ENCODE results near the gene TBC1D22B.
"Not testable (repeated sequence)": the region's sequence is repeated elsewhere in the genome, so short reads cannot be mapped to it uniquely, and the experiment has no call there.

The TBC1D22B gene

DNA sequence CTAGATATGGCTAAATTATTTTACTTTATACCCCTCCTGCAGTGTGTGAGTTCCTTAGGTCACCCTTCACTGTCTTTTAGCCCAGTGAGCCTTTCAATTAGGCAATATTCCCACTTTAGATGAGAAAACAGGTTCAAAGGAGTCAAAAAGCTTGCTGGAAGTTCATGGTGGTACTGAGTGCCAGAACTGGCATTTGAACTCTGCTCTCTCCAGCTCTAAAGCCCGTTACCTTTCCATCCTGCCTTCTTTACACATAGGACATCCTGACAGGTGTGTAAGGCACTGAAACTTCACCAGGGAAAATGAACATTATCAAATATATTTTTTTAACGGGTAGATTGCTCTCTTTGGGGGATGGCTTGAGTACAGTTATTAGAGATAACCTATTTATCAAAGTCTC, 11.5 kb downstream of the TBC1D22B start:
- no peak for DNase-seq

GRCh38 chr6:37272834-37273566, 15.4 kb downstream of the TBC1D22B start:
- DNase-seq: no peak

GRCh38 chr6:37273690-37274089, 16.1 kb downstream of the TBC1D22B start:
- DNase-seq: peak; percentile 19

- no peak for DNase-seq
Observed at GRCh38 chr6:37275350-37275749, 17.8 kb downstream of the TBC1D22B start.

DNA sequence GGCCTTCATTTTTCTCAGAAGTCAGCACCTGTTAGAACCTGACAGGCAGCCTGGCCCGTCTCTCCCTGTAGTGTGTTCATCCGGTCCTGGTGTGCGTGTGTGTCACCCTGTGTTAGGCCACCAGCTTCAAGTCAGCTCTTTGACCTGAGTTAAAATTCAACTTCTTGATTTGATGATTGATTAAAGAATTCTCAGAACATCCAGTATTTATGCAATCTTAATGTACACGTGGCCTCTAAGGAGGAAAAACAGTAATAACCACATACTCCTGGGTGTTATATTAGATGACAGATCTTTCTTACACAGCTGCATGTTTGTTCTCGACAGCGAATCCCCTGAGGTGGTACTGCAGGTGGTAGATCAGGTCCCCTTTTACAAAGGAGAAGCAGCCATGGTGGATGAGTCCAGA, 19.4 kb downstream of the TBC1D22B start:
- peak; percentile 8 for DNase-seq

DNA sequence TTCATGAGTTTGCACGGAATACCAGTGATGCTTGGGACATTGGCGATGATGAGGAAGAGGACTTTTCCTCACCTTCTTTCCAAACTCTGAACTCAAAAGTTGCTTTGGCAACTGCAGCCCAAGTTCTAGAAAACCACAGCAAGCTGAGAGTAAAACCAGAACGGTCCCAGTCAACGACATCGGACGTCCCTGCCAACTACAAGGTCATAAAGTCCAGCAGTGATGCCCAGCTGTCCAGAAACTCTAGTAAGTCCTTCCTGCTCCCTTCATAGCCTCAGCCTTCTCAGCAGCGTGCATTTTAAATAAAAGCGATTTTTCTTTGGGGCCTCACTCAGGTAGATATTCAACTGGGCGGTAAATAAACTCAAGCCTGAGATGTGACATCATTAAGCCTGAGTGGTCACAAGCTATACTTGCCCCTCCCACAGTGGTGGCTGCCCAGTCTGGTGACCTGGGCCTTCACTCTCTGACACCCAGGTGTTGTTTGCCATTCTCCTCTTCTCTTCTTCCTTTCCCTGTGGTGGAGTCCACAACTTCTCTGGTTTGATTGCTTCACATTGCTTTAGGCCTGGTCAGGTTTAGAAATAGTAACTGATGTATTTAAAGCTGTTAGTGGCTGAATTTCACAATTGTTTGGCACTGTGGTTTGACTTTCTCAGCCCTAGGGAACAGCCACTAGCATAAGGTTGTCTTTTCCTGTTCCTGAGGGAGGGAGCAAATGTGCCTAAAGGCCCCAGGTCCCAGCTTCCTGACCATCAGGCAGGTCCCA, 22.0 kb downstream of the TBC1D22B start:
- peak; percentile 95 for DNase-seq

DNA sequence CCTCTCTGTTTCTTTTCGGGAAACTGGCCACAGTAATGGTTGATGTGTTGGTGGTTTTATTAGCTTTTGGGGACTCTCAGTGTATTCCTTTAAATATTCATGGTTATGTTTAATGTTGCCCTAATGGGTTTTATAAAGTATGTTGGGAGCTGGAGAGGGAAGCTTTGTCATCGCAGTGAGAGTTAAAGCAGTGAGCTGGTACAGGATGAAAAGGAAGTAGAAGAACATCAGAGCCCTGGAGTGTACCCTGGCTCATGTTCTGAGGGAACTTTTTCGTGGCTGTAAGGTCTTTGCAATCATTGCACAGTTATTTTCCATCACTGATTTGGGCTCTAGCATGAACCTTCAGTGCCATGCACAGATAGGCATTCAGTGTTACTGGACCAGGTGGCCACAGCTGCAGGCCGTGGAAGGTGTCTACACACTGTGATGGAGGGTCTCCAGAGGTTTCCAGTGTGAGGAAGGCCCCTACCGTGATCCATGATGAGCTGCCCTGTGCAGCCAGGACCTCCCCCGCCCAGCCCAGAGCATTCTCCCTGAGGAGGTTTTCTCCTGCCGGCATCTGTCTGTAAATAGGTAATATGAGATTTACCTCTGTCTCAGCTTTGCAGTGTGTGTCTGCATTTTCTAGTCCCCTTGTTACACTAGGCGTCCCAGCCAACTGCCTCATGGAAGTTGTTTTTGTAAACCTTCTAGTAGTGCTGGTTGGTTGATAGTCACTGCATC, 22.8 kb downstream of the TBC1D22B start:
- peak; percentile 59 for DNase-seq

DNA sequence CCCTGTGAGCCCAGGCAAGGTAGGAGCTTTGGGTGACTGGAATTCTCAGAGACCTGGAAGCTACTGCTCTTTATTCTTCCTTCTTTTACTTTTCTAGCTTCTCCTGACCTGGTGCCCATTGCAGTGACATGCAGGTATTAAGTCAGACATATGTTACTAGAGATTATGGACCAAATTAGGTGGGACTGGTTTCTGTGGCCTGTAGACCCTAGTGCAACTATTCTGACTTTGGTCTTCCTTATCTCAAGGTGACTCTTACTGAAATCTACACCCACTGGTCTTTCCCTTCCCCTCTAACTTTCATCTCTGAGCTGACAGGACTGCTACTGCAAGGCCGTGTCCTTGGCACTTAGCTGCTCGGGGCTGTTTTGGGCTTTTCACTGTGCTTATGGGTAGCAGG, 24.8 kb downstream of the TBC1D22B start:
- no peak for DNase-seq

DNA sequence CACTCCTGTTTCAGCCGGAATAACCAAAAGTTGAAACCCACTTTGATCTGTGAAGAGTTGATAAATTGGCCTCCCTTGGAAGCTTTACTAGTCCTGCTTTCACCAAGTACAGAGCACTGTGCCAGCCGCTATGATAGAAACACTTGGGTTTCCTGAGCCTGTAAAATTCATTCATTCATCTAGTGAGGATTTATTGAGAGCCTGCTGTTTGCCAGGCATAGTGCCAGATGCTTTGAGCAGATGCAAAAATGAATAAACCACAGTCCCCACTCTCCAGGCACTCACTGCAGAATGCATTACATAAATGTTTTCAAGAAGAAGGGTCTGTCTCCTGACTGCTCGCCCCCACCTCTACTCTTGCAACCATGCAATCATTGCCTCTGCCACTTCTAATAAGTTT, 25.7 kb downstream of the TBC1D22B start:
- DNase-seq: no peak

- no peak for DNase-seq
Observed at GRCh38 chr6:37283671-37284151, 26.1 kb downstream of the TBC1D22B start.

GRCh38 chr6:37284781-37285180, 27.2 kb downstream of the TBC1D22B start:
- DNase-seq: no peak

DNA sequence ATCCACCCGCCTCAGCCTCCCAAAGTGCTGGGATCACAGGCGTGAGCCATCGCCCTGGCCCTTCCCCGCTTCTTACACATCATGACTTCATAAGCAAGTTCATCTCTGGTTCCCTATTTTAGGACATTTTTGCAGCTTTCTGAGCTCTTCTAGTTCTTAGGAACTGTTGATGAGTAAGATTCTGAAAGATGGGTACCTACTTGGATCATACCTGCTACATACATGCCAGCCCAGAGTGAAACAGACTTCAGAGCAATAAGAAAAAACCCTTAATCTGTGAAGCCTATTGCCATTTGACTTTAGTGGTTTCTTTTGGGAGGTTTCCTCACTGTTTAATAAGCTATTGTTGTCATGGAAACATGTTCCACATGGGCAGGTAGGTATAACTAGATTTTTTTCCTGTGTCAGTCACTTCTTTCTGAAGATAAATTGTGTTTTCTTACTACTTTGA, 28.3 kb downstream of the TBC1D22B start:
- no peak for DNase-seq

DNA sequence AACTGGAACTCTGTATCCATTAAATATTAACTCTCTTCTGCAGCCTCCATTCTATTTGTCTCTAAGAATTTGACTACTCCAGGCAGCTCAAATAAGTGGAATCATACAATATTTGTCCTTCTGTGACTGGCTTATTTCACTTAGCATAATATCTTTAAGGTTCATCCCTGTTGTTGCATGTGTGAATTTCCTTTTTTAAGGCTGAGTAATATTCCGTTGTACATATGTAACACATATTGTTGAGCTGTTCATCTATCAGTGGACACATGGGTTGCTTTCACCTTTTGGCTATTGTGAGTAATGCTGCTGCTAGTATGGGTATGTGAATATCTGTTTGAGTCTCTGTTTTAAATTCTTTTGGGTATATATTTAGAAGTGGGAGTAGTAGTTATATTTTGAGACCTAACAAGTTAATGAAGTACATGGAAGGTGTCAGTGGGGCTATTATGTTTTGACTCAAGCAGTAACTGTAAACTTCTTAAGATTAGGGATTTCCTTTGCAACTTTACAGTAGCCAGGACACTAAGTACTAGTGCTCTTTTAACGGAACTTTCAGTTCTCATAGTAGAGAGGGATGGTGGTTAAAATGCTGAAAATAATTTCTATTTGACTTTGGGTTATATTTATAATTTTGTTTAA, 30.1 kb downstream of the TBC1D22B start:
- DNase-seq: peak; percentile 10

- DNase-seq: peak; percentile 39
Observed at GRCh38 chr6:37288247-37288646, 30.7 kb downstream of the TBC1D22B start.

DNA sequence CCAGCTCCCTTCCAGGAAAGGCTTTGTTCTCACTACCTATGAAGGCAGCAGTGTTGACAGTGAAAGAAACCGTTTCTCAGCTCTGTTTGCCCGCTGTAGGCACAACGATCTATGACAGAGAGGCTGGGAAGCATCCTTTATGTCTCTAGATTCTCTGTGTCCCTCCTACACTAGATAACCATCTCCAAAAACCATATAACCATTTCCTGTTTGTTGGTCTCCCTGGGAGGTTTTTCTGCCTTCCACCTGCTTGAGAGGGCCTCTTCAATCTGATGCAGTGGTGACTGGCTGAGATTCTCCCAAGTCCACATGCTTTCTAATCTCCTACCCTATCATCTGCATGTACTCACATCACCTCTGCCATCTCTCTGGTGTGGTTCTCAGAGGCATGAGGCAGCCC, 32.4 kb downstream of the TBC1D22B start:
- DNase-seq: no peak

DNA sequence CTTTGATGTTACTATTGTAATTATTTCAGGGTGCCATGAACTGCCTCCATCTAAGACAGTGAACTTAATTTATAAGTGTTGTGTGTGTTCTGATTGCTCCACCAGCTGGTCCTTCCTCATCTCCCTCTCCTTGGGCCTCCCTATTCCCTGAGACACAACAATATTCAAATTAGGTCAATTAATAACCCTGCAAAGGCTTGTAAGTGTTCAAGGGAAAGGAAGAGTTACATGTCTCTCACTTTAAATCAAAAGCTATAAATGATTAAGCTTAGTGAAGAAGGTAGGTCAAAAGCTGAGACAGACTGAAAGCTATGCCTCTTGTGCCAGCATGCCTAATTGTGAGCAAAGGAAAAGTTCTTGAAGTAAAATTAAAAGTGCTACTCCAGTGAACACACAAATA, 35.9 kb downstream of the TBC1D22B start:
- no peak for DNase-seq

DNA sequence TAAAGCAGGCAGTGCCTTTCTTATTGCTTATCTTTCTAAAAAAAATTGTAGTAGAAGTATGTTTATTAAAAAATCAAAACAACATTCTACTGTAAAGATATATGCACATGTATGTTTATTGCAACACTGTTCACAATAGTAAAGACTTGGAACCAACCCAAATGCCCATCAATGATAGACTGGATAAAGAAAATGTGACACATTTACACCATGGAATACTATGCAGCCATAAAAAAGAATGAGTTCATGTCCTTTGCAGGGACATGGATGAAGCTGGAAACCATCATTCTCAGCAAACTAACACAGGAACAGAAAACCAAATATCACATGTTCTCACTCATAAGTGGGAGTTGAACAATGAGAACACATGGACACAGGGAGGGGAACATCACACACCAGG, 40.1 kb downstream of the TBC1D22B start:
- not testable (repeated sequence) for DNase-seq

DNA sequence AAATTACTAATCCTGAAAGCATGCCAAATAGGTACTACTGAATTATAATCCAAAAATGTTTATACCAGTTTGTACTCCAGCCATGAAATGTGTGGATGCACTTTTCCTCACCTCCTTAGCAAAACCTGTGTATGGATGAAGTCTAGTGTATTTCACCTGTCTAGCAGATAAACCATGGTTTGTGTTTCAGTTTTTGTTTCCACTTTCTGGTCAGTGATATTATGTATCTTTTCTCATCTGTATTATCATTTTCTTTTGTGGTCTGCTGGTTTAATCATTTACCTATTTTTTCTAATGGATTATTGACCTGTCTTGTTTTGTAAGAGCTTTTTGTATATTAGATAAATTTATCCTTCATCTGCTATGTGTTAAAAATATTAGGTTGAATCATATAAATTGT, 41.4 kb downstream of the TBC1D22B start:
- DNase-seq: no peak

DNA sequence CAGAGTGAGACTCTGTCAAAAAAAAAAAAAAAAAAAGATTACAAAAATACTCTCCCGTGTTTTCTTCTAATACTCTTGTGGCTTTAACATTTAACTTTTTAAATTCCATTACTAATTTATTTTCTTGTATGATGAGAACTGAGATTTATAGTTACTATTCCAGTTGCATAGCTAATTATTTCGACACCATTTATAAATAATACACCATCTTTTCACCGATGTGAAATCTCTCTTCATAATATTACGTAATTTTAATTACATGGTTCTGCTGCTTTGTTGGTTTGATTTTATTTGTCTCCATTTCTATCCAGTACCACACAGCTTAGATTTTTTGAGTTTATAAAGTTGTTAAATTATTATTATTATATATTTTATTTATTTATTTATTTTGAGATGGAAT, 42.4 kb downstream of the TBC1D22B start:
- DNase-seq: no peak

- DNase-seq: peak; percentile 27
Observed at GRCh38 chr6:37302086-37302686, 44.6 kb downstream of the TBC1D22B start.

DNA sequence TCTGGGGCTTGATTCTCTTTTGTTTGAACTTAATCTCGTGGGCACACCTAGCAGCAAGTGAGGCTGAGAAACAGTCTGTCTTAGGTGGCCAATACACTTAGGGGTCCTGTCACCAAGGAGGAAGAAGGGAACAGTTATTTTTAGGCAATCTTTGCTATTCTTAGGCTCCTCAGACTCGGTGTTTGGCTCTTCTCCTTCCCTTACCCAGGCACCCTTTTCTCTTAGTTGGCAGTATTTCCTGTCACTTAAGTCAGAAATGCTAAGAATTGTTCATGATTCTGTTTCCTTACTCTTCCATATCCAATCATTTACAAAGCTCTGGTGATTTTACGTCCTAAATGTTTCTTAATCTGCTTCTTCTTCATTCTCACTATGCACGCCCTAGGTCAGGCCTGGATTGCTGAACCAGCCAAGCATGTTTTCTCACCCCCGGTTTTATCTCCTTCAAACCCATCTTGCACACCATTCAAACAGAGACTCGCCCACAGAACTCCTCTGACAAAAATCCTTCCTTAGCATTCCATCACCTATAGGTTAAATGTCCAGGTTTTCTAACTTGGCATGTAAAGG, 45.6 kb downstream of the TBC1D22B start:
- no peak for DNase-seq

- peak; percentile 31 for DNase-seq
Observed at GRCh38 chr6:37303891-37304503, 46.4 kb downstream of the TBC1D22B start.

All from MV-4-11 (cell line).